Left renal pelvis (tissue), 4 donors: ENCODE measurements around the gene GANAB. TPM values are rescaled to one million over a fixed set of nuclear protein-coding genes. Genes with fewer than 3 reads are reported as not detected.
A peak's percentile ranks its signal among the peaks of the same experiment; 100 is the strongest.
"Not testable (repeated sequence)": the region's sequence is repeated elsewhere in the genome, so short reads cannot be mapped to it uniquely, and the experiment has no call there.

Experiments
- DNase-seq, 4 donors: peaks; one replicate each; pipeline ENCODE4 v3.0.0-alpha.2; 2013; ENCODE audit warnings: low read depth in 4 of 4, low spot score in 3 of 4
- polyA plus RNA-seq, 4 donors: library from polyadenylated mRNA; unstranded; fragments of 120-200 nt; gene quantifications; one replicate each; pipeline ENCODE4 v1.2.1, GENCODE V29; 2013; ENCODE audit not compliant: insufficient read length in 4 of 4

Gene GANAB
- polyA plus RNA-seq, 4 donors: 363 to 404 (median 379) TPM

GRCh38 chr11:62603072-62603408, 43.4 kb downstream of the GANAB start:
- no peak for DNase-seq

- DNase-seq: no peak
These were observed 44.0 kb downstream of the GANAB start for GRCh38 chr11:62602141-62603071.

GRCh38 chr11:62601372-62602140, 44.9 kb downstream of the GANAB start, which contains the start of gene MTA2:
TSS of gene MTA2 (minus strand) at chr11:62601865. CDS start at chr11:62601450, 415 bp downstream.
- peak; percentile 93 to 97 (median 95) for DNase-seq

- DNase-seq: no peak
These were observed 45.4 kb downstream of the GANAB start for GRCh38 chr11:62601122-62601371.

- DNase-seq: no peak
These were observed 45.9 kb downstream of the GANAB start for GRCh38 chr11:62600367-62601121.

- no peak for DNase-seq
These were observed 46.5 kb downstream of the GANAB start for GRCh38 chr11:62599901-62600300.

- peak; percentile 81 to 92 (median 86) for DNase-seq
These were observed 47.2 kb downstream of the GANAB start for GRCh38 chr11:62599069-62599696.

GRCh38 chr11:62595124-62595523, 51.3 kb downstream of the GANAB start:
- no peak for DNase-seq

- no peak for DNase-seq
These were observed 52.9 kb downstream of the GANAB start for GRCh38 chr11:62593434-62594044.

- DNase-seq: no peak
These were observed 53.4 kb downstream of the GANAB start for GRCh38 chr11:62592989-62593421.

- no peak for DNase-seq
These were observed 54.1 kb downstream of the GANAB start for GRCh38 chr11:62592146-62592815.

GRCh38 chr11:62591448-62592145, 54.8 kb downstream of the GANAB start, which contains the start of gene TUT1:
TSS of gene TUT1 (minus strand) at chr11:62591523. CDS start at chr11:62591485, 38 bp downstream.
- DNase-seq: peak; percentile 95 to 99 (median 97)

- no peak for DNase-seq
These were observed 57.3 kb downstream of the GANAB start for GRCh38 chr11:62588966-62589637.

- DNase-seq: not testable (repeated sequence)
These were observed 61.1 kb downstream of the GANAB start for GRCh38 chr11:62585356-62585755.

- not testable (repeated sequence) for DNase-seq
These were observed 64.7 kb downstream of the GANAB start for GRCh38 chr11:62581735-62582134.

- no peak for DNase-seq
These were observed 65.3 kb downstream of the GANAB start for GRCh38 chr11:62580959-62581715.

GRCh38 chr11:62579252-62579651, 67.2 kb downstream of the GANAB start:
- no peak for DNase-seq

- DNase-seq: no peak
These were observed 67.9 kb downstream of the GANAB start for GRCh38 chr11:62578541-62578940.
